ENCODE measurements around the gene CDCP2.

Gene CDCP2

DNA sequence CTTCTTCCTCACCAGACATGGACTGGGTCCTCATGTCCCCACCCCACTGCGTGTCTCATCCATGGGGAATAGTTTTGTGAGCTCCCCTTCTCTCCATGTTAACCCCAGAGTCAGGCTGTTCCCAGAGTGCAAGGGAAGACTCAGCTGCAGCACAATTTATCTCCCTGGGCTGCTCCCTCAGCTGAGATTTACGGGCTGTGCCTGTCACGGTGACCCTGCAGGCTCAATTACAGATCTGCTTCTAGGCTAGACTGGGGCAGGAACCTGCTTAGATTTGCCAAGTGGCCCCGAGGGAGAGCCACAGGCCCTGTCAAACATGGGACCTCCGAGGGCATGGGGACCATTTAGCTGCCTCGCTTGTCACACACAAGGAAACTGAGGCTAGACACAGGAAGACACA, 37.8 kb downstream of the CDCP2 start:
- H3K9ac ChIP-seq (ENCODE audit: low read length), result no peak overlapping the region
- no peak overlapping the region for H2AK5ac ChIP-seq (ENCODE audit: low read length)
- H3K4me3 ChIP-seq (ENCODE audit: low read depth, low read length), result no peak overlapping the region
- no peak overlapping the region for H4K8ac ChIP-seq (ENCODE audit: low read depth, low read length)
- no peak overlapping the region for H4K91ac ChIP-seq (ENCODE audit: low read depth, low read length)
- no peak overlapping the region for H4K12ac ChIP-seq (ENCODE audit: low read depth, low read length)
- H3K27me3 ChIP-seq (ENCODE audit: insufficient read depth, low read length), result no peaks in the 10 kb centered on the region
- H3K36me3 ChIP-seq (ENCODE audit: control insufficient read depth in 1 of 2, insufficient read depth in 2 of 2, low read length in 2 of 2), result no peaks in the 10 kb centered on the region
- no peak overlapping the region for H3K14ac ChIP-seq (ENCODE audit: low read length)
- no peak overlapping the region for H3K18ac ChIP-seq (ENCODE audit: low read length)
- H3K4me2 ChIP-seq (ENCODE audit: low read length), result no peak overlapping the region
- H3K79me2 ChIP-seq (ENCODE audit: control insufficient read depth, insufficient read depth, low read length, poor library complexity), result no peaks in the 10 kb centered on the region
- H2BK5ac ChIP-seq (ENCODE audit: low read depth, low read length, poor library complexity), result no peak overlapping the region
- H2BK12ac ChIP-seq (ENCODE audit: low read length), result no peak overlapping the region
- H3K9me3 ChIP-seq (ENCODE audit: insufficient read depth, low read depth, low read length), result peaks cover 3% of the 10 kb centered on the region
- no peak overlapping the region for H3K4ac ChIP-seq (ENCODE audit: low read depth, low read length)
- no peak overlapping the region for H3K23ac ChIP-seq (ENCODE audit: low read length)
- no peak overlapping the region for H2AFZ ChIP-seq (ENCODE audit: insufficient read depth, low read length, poor library complexity)
- DNase-seq, result no peak
- no peaks in the 10 kb centered on the region for H3K4me1 ChIP-seq (ENCODE audit: control insufficient read depth in 1 of 2, insufficient read depth in 2 of 2, low read length in 2 of 2)
- no peak overlapping the region for H3K27ac ChIP-seq (ENCODE audit: low read depth, low read length)
- H3K79me1 ChIP-seq (ENCODE audit: low read length), result no peaks in the 10 kb centered on the region
- WGBS (ENCODE audit: extremely low coverage, insufficient coverage, insufficient read length), result no CpG with 5 or more reads among the region's 6 CpGs
- no peak overlapping the region for H2BK120ac ChIP-seq (ENCODE audit: insufficient read depth, low read length, poor library complexity)

- no peak overlapping the region for H4K91ac ChIP-seq (ENCODE audit: low read depth, low read length)
- no peak overlapping the region for H3K9ac ChIP-seq (ENCODE audit: low read length)
- no peak overlapping the region for H2BK120ac ChIP-seq (ENCODE audit: insufficient read depth, low read length, poor library complexity)
These were observed 38.8 kb downstream of the CDCP2 start for GRCh38 chr1:54114001-54114400.

GRCh38 chr1:54112705-54113368, 40.0 kb downstream of the CDCP2 start:
- Histone ChIP-seq H4K8ac (ENCODE audit: low read depth, low read length) (no peak overlapping the region), H2AFZ (ENCODE audit: insufficient read depth, low read length, poor library complexity) (no peak overlapping the region), H3K36me3 (ENCODE audit: control insufficient read depth in 1 of 2, insufficient read depth in 2 of 2, low read length in 2 of 2) (no peaks in the 10 kb centered on the region), H2BK120ac (ENCODE audit: insufficient read depth, low read length, poor library complexity) (no peak overlapping the region), H2BK5ac (ENCODE audit: low read depth, low read length, poor library complexity) (no peak overlapping the region), H3K14ac (ENCODE audit: low read length) (no peak overlapping the region), H4K91ac (ENCODE audit: low read depth, low read length) (no peak overlapping the region), H2BK12ac (ENCODE audit: low read length) (no peak overlapping the region), H3K27me3 (ENCODE audit: insufficient read depth, low read length) (no peaks in the 10 kb centered on the region), H3K9me3 (ENCODE audit: insufficient read depth, low read depth, low read length) (no peaks in the 10 kb centered on the region), H3K9ac (ENCODE audit: low read length) (no peak overlapping the region), H3K4me1 (ENCODE audit: control insufficient read depth in 1 of 2, insufficient read depth in 2 of 2, low read length in 2 of 2) (no peaks in the 10 kb centered on the region), H3K4me2 (ENCODE audit: low read length) (no peak overlapping the region), H3K4ac (ENCODE audit: low read depth, low read length) (no peak overlapping the region), H2AK5ac (ENCODE audit: low read length) (no peak overlapping the region), H3K18ac (ENCODE audit: low read length) (no peak overlapping the region), H3K79me1 (ENCODE audit: low read length) (no peaks in the 10 kb centered on the region), H3K4me3 (ENCODE audit: low read depth, low read length) (no peak overlapping the region), H4K12ac (ENCODE audit: low read depth, low read length) (no peak overlapping the region), H3K27ac (ENCODE audit: low read depth, low read length) (no peak overlapping the region), H3K79me2 (ENCODE audit: control insufficient read depth, insufficient read depth, low read length, poor library complexity) (no peaks in the 10 kb centered on the region), H3K23ac (ENCODE audit: low read length) (no peak overlapping the region)
- DNase-seq, result no peak
- no CpG with 5 or more reads among the region's 5 CpGs for WGBS (ENCODE audit: extremely low coverage, insufficient coverage, insufficient read length)

More at GRCh38 chr1:54114001-54114400, 38.8 kb downstream of the CDCP2 start:
- Histone ChIP-seq H3K79me1 (ENCODE audit: low read length) (no peaks in the 10 kb centered on the region), H4K8ac (ENCODE audit: low read depth, low read length) (no peak overlapping the region), H2AK5ac (ENCODE audit: low read length) (no peak overlapping the region), H3K14ac (ENCODE audit: low read length) (no peak overlapping the region), H3K4me3 (ENCODE audit: low read depth, low read length) (no peak overlapping the region), H3K4ac (ENCODE audit: low read depth, low read length) (no peak overlapping the region), H3K27me3 (ENCODE audit: insufficient read depth, low read length) (no peaks in the 10 kb centered on the region), H3K27ac (ENCODE audit: low read depth, low read length) (no peak overlapping the region), H3K9me3 (ENCODE audit: insufficient read depth, low read depth, low read length) (no peaks in the 10 kb centered on the region), H3K36me3 (ENCODE audit: control insufficient read depth in 1 of 2, insufficient read depth in 2 of 2, low read length in 2 of 2) (no peaks in the 10 kb centered on the region), H3K79me2 (ENCODE audit: control insufficient read depth, insufficient read depth, low read length, poor library complexity) (no peaks in the 10 kb centered on the region), H3K23ac (ENCODE audit: low read length) (no peak overlapping the region), H2BK12ac (ENCODE audit: low read length) (no peak overlapping the region), H3K4me1 (ENCODE audit: control insufficient read depth in 1 of 2, insufficient read depth in 2 of 2, low read length in 2 of 2) (no peaks in the 10 kb centered on the region), H2BK5ac (ENCODE audit: low read depth, low read length, poor library complexity) (no peak overlapping the region), H4K12ac (ENCODE audit: low read depth, low read length) (no peak overlapping the region), H3K4me2 (ENCODE audit: low read length) (no peak overlapping the region), H2AFZ (ENCODE audit: insufficient read depth, low read length, poor library complexity) (no peak overlapping the region), H3K18ac (ENCODE audit: low read length) (no peak overlapping the region)
- no CpG with 5 or more reads among the region's 4 CpGs for WGBS (ENCODE audit: extremely low coverage, insufficient coverage, insufficient read length)
- DNase-seq, result no peak

DNA sequence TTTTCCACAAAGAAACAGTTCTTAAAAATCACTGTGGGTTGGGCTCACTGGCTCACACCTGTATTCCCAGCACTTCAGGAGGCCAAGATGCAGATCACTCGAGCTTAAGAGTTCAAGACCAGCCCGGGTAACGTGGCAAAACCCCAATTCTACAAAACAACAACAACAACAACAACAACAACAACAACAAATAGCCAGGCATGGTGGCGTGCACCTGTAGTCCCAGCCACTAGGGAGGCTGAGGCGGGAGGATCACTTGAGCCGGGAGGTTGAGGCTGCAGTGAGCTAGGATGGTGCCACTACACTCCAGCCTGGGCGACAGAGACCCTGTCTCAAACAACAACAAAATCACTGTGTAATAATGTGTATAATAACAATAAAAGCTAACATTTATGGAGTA, 40.8 kb downstream of the CDCP2 start:
- DNase-seq, result no peak
- Histone ChIP-seq H3K36me3 (ENCODE audit: control insufficient read depth in 1 of 2, insufficient read depth in 2 of 2, low read length in 2 of 2) (no peaks in the 10 kb centered on the region), H2AFZ (ENCODE audit: insufficient read depth, low read length, poor library complexity) (no peak overlapping the region), H3K27ac (ENCODE audit: low read depth, low read length) (no peak overlapping the region), H2AK5ac (ENCODE audit: low read length) (no peak overlapping the region), H3K4me2 (ENCODE audit: low read length) (no peak overlapping the region), H3K79me1 (ENCODE audit: low read length) (no peaks in the 10 kb centered on the region), H3K18ac (ENCODE audit: low read length) (no peak overlapping the region), H2BK120ac (ENCODE audit: insufficient read depth, low read length, poor library complexity) (no peak overlapping the region), H3K9me3 (ENCODE audit: insufficient read depth, low read depth, low read length) (no peaks in the 10 kb centered on the region), H3K4me1 (ENCODE audit: control insufficient read depth in 1 of 2, insufficient read depth in 2 of 2, low read length in 2 of 2) (no peaks in the 10 kb centered on the region), H3K27me3 (ENCODE audit: insufficient read depth, low read length) (no peaks in the 10 kb centered on the region), H3K79me2 (ENCODE audit: control insufficient read depth, insufficient read depth, low read length, poor library complexity) (no peaks in the 10 kb centered on the region), H2BK12ac (ENCODE audit: low read length) (no peak overlapping the region), H3K23ac (ENCODE audit: low read length) (no peak overlapping the region), H4K12ac (ENCODE audit: low read depth, low read length) (no peak overlapping the region), H4K91ac (ENCODE audit: low read depth, low read length) (no peak overlapping the region), H3K4ac (ENCODE audit: low read depth, low read length) (no peak overlapping the region), H3K14ac (ENCODE audit: low read length) (no peak overlapping the region), H4K8ac (ENCODE audit: low read depth, low read length) (no peak overlapping the region), H3K9ac (ENCODE audit: low read length) (no peak overlapping the region), H3K4me3 (ENCODE audit: low read depth, low read length) (no peak overlapping the region), H2BK5ac (ENCODE audit: low read depth, low read length, poor library complexity) (no peak overlapping the region)
- no CpG with 5 or more reads among the region's 7 CpGs for WGBS (ENCODE audit: extremely low coverage, insufficient coverage, insufficient read length)
